CD4-positive, CD25-positive, alpha-beta regulatory T cell (primary cell): ENCODE results near the gene ATXN7L3. TPM values are rescaled to one million over a fixed set of nuclear protein-coding genes. Genes with fewer than 3 reads are reported as not detected.

Source experiments
- ATAC-seq, 2 donors: fragments of 150-1000 bp; cut with Tn5 transposase; one replicate each; pipeline ENCODE4 v1.10.0; 2021; ENCODE audit warnings: low read depth in 2 of 2, moderate number of reproducible peaks in 2 of 2, moderate library complexity in 1 of 2
- DNase-seq, 3 donors: peaks; one replicate each; pipeline versions ENCODE4 v3.0.0 to v3.0.0-alpha.2; 2012 to 2022; ENCODE audit warnings: mixed read lengths in 1 of 3
- H3K27ac ChIP-seq: one replicate; pipeline ENCODE4 v1.7.0; 2013; ENCODE audit warnings: mild to moderate bottlenecking, low read length; ENCODE audit not compliant: insufficient read depth, poor library complexity, severe bottlenecking
- H3K27me3 ChIP-seq: one replicate; pipeline ENCODE4 v1.7.0; 2013; ENCODE audit warnings: low read length; ENCODE audit not compliant: control insufficient read depth, insufficient read depth
- H3K36me3 ChIP-seq: one replicate; pipeline ENCODE4 v1.7.0; 2013; ENCODE audit warnings: mild to moderate bottlenecking, low read length, moderate library complexity; ENCODE audit not compliant: control insufficient read depth, insufficient read depth
- H3K4me1 ChIP-seq: 2 replicates; pipeline ENCODE4 v1.7.0; 2013; ENCODE audit warnings: mild to moderate bottlenecking, low read length; ENCODE audit not compliant: insufficient read depth, control insufficient read depth, poor library complexity, severe bottlenecking
- H3K4me3 ChIP-seq: one replicate; pipeline ENCODE4 v1.7.0; 2013; ENCODE audit warnings: low read depth, mild to moderate bottlenecking, low read length, moderate library complexity
- H3K9me3 ChIP-seq, 2 experiments: 1 replicate in 1 of 2; 2 replicates in 1 of 2; pipeline ENCODE4 v1.7.0; 2013; ENCODE audit warnings: low read length in 2 of 2, mild to moderate bottlenecking in 1 of 2, moderate library complexity in 1 of 2; ENCODE audit not compliant: control insufficient read depth in 2 of 2
- H3K27ac Mint-ChIP-seq, 3 donors: one replicate each; pipeline ENCODE4 v1.8.0; 2020 to 2022; ENCODE audit warnings: mild to moderate bottlenecking in 3 of 3, mixed read lengths in 3 of 3, moderate library complexity in 2 of 3
- H3K27me3 Mint-ChIP-seq: one replicate; pipeline ENCODE4 v1.8.0; 2022; ENCODE audit warnings: mild to moderate bottlenecking, mixed read lengths
- H3K36me3 Mint-ChIP-seq: one replicate; pipeline ENCODE4 v1.8.0; 2020; ENCODE audit warnings: mixed read lengths
- H3K4me1 Mint-ChIP-seq, 4 donors: one replicate each; pipeline ENCODE4 v1.8.0; 2020 to 2022; ENCODE audit warnings: mixed read lengths in 4 of 4, mild to moderate bottlenecking in 1 of 4
- H3K4me3 Mint-ChIP-seq, 4 donors: one replicate each; pipeline ENCODE4 v1.8.0; 2020 to 2022; ENCODE audit warnings: mild to moderate bottlenecking in 4 of 4, mixed read lengths in 4 of 4, moderate library complexity in 3 of 4
- H3K9me3 Mint-ChIP-seq, 7 donors: one replicate each; pipeline ENCODE4 v1.8.0; 2020 to 2022; ENCODE audit warnings: mixed read lengths in 7 of 7, mild to moderate bottlenecking in 3 of 7, moderate library complexity in 2 of 7
- polyA plus RNA-seq, 4 donors: library from polyadenylated mRNA; unstranded; fragments of 300-500 nt; fragmentation: Illumina TruSeq; gene quantifications; one replicate each; pipeline ENCODE4 v1.2.3, GENCODE V29; 2021
- total RNA-seq: library from RNA; stranded (reverse); gene quantifications from one replicate; pipeline ENCODE4 v1.2.3, GENCODE V29; 2022

ATXN7L3 gene
- total and polyA plus RNA-seq, 5 donors from 2014 or later = 10.3 to 103 (median 14.1) TPM

GRCh38 chr17:44216694-44217093 is 17.0 kb upstream of the ATXN7L3 start:
- Histone ChIP-seq H3K4me1 (peaks cover 44% of the 10 kb centered on the region), H3K36me3 (peaks cover 30% of the 10 kb centered on the region), H3K9me3 (no peaks in the 10 kb centered on the region), H3K27ac (peak overlapping the region; percentile 18), H3K4me3 (peak overlapping the region; percentile 70), H3K27me3 (no peaks in the 10 kb centered on the region)
- no peak for DNase-seq
- H3K27me3 Mint-ChIP-seq = peaks cover 2% of the 10 kb centered on the region
- peaks cover 27% of the 10 kb centered on the region for H3K36me3 Mint-ChIP-seq
- peak overlapping the region; percentile 81 to 93 (median 86) for H3K4me3 Mint-ChIP-seq
- peak overlapping the region; percentile 0 to 91 (median 90) for H3K27ac Mint-ChIP-seq
- peaks cover 0 to 55% (median 31%) of the 10 kb centered on the region in 4 donors for H3K4me1 Mint-ChIP-seq
- H3K9me3 Mint-ChIP-seq = no peaks in the 10 kb centered on the region
- ATAC-seq = no peak

GRCh38 chr17:44216173-44216572 is 16.5 kb upstream of the ATXN7L3 start:
- Histone ChIP-seq H3K36me3 (peaks cover 34% of the 10 kb centered on the region), H3K9me3 (no peaks in the 10 kb centered on the region), H3K4me1 (peaks cover 44% of the 10 kb centered on the region), H3K4me3 (peak overlapping the region; percentile 70), H3K27ac (peak overlapping the region; percentile 53), H3K27me3 (no peaks in the 10 kb centered on the region)
- peaks cover 0 to 56% (median 31%) of the 10 kb centered on the region in 4 donors for H3K4me1 Mint-ChIP-seq
- no peaks in the 10 kb centered on the region for H3K9me3 Mint-ChIP-seq
- no peak for ATAC-seq
- DNase-seq = peak in 2 of 3 donors; percentile 44 to 64
- H3K27me3 Mint-ChIP-seq = no peaks in the 10 kb centered on the region
- H3K27ac Mint-ChIP-seq = peak overlapping the region; percentile 84 to 91 (median 90)
- H3K4me3 Mint-ChIP-seq = peak overlapping the region; percentile 81 to 93 (median 86)
- peaks cover 27% of the 10 kb centered on the region for H3K36me3 Mint-ChIP-seq

- Mint-ChIP-seq H3K27ac (peak overlapping the region in 2 of 3 donors; percentile 56 to 91), H3K4me3 (peak overlapping the region; percentile 56 to 88 (median 70)), H3K27me3 (no peaks in the 10 kb centered on the region), H3K36me3 (peaks cover 31% of the 10 kb centered on the region), H3K4me1 (peaks cover 0 to 64% (median 34%) of the 10 kb centered on the region in 4 donors), H3K9me3 (no peaks in the 10 kb centered on the region)
- no peak for ATAC-seq
- no peak for DNase-seq
- H3K27ac ChIP-seq = no peak overlapping the region
- H3K36me3 ChIP-seq = peaks cover 37% of the 10 kb centered on the region
- peaks cover 56% of the 10 kb centered on the region for H3K4me1 ChIP-seq
- H3K27me3 ChIP-seq = no peaks in the 10 kb centered on the region
- no peaks in the 10 kb centered on the region for H3K9me3 ChIP-seq
- H3K4me3 ChIP-seq = no peak overlapping the region
Measured at GRCh38 chr17:44214896-44215295, 15.2 kb upstream of the ATXN7L3 start.

GRCh38 chr17:44214230-44214494 is 14.5 kb upstream of the ATXN7L3 start:
- Histone ChIP-seq H3K9me3 (no peaks in the 10 kb centered on the region), H3K36me3 (peaks cover 42% of the 10 kb centered on the region), H3K4me1 (peaks cover 62% of the 10 kb centered on the region), H3K27me3 (no peaks in the 10 kb centered on the region), H3K4me3 (no peak overlapping the region), H3K27ac (no peak overlapping the region)
- Mint-ChIP-seq H3K27me3 (no peaks in the 10 kb centered on the region), H3K4me3 (peak overlapping the region in 2 of 4 donors; percentile 55 to 72), H3K27ac (peak overlapping the region; percentile 54 to 95 (median 56)), H3K36me3 (peaks cover 33% of the 10 kb centered on the region), H3K4me1 (peaks cover 0 to 67% (median 36%) of the 10 kb centered on the region in 4 donors), H3K9me3 (no peaks in the 10 kb centered on the region)
- ATAC-seq (no peak), DNase-seq (no peak)

- Histone ChIP-seq H3K27me3 (no peaks in the 10 kb centered on the region), H3K36me3 (peaks cover 47% of the 10 kb centered on the region), H3K27ac (no peak overlapping the region), H3K4me1 (peaks cover 62% of the 10 kb centered on the region), H3K4me3 (no peak overlapping the region), H3K9me3 (no peaks in the 10 kb centered on the region)
- no peaks in the 10 kb centered on the region for H3K9me3 Mint-ChIP-seq
- ATAC-seq (no peak), DNase-seq (no peak)
- H3K36me3 Mint-ChIP-seq = peaks cover 34% of the 10 kb centered on the region
- peak overlapping the region; percentile 48 to 95 (median 54) for H3K27ac Mint-ChIP-seq
- H3K27me3 Mint-ChIP-seq = no peaks in the 10 kb centered on the region
- H3K4me1 Mint-ChIP-seq = peaks cover 0 to 70% (median 36%) of the 10 kb centered on the region in 4 donors
- peak overlapping the region in 2 of 4 donors; percentile 55 to 72 for H3K4me3 Mint-ChIP-seq
Measured at GRCh38 chr17:44213403-44214229, 13.9 kb upstream of the ATXN7L3 start.

- H3K4me1 Mint-ChIP-seq = peaks cover 0 to 72% (median 35%) of the 10 kb centered on the region in 4 donors
- DNase-seq = no peak
- peak overlapping the region in 1 of 4 donors; percentile 55 for H3K4me3 Mint-ChIP-seq
- H3K36me3 Mint-ChIP-seq = peaks cover 40% of the 10 kb centered on the region
- Histone ChIP-seq H3K9me3 (no peaks in the 10 kb centered on the region), H3K4me3 (no peak overlapping the region), H3K36me3 (peaks cover 53% of the 10 kb centered on the region), H3K4me1 (peaks cover 56% of the 10 kb centered on the region), H3K27ac (no peak overlapping the region), H3K27me3 (no peaks in the 10 kb centered on the region)
- peak overlapping the region in 2 of 3 donors; percentile 36 to 52 for H3K27ac Mint-ChIP-seq
- no peaks in the 10 kb centered on the region for H3K27me3 Mint-ChIP-seq
- no peaks in the 10 kb centered on the region for H3K9me3 Mint-ChIP-seq
- no peak for ATAC-seq
Measured at GRCh38 chr17:44212507-44213402, 13.1 kb upstream of the ATXN7L3 start.

GRCh38 chr17:44211281-44212265 is 11.9 kb upstream of the ATXN7L3 start:
- no peaks in the 10 kb centered on the region for H3K9me3 Mint-ChIP-seq
- H3K9me3 ChIP-seq = no peaks in the 10 kb centered on the region
- H3K4me3 ChIP-seq = no peak overlapping the region
- H3K36me3 ChIP-seq = peaks cover 64% of the 10 kb centered on the region
- DNase-seq = no peak
- H3K36me3 Mint-ChIP-seq = peaks cover 39% of the 10 kb centered on the region
- H3K27ac ChIP-seq = no peak overlapping the region
- no peaks in the 10 kb centered on the region for H3K27me3 ChIP-seq
- H3K27me3 Mint-ChIP-seq = no peaks in the 10 kb centered on the region
- H3K27ac Mint-ChIP-seq = peak overlapping the region in 2 of 3 donors; percentile 42 to 52
- peak overlapping the region in 1 of 4 donors; percentile 27 for H3K4me3 Mint-ChIP-seq
- peaks cover 44% of the 10 kb centered on the region for H3K4me1 ChIP-seq
- peaks cover 0 to 60% (median 26%) of the 10 kb centered on the region in 4 donors for H3K4me1 Mint-ChIP-seq
- no peak for ATAC-seq
